Astrocyte of the cerebellum (primary cell): ENCODE results near the gene NUBP1.
"Not testable (repeated sequence)": the region's sequence is repeated elsewhere in the genome, so short reads cannot be mapped to it uniquely, and the experiment has no call there.

Source experiments
- DNase-seq: peaks from one replicate; pipeline ENCODE4 v3.0.0-alpha.2; 2011; ENCODE audit warnings: low read depth
- H3K4me3 ChIP-seq: 2 replicates; pipeline ENCODE4 v1.5.1; 2011; ENCODE audit warnings: mild to moderate bottlenecking, low read depth, low read length, moderate library complexity
- in situ Hi-C: cut with HindIII; loops from 2 replicates; pipeline ENCODE4 v1.10.0; 2017; ENCODE audit warnings: low sequenced_read_pairs
- TF ChIP-seq, protein P1 (sequence below): IDR thresholded peaks from 2 replicates; pipeline ENCODE4 v1.5.1; 2012; ENCODE audit warnings: low read length, low read depth, moderate library complexity, mild to moderate bottlenecking; ENCODE audit errors: missing control alignments

Gene NUBP1

DNA sequence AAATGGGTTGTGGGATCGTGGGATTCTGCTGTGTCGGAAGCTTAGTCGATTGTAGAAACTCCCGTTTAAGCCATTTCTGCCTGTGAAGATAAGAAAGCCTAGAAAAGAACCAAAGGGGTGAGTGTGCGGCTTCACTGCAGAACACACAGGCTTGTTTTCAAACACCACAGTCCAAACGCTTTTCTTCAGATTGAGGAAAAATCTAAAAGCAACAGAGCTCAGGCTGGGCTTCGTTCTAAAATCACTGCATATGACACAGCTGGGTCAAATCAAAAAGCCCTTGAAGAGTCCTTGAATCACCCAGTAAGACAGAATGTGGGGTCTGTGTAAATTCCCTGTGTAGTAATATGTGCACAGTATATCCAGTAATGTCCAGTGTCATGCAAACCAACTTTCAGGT, 25.7 kb downstream of the NUBP1 start:
- DNase-seq, result no peak
- in situ Hi-C loops, result no loop called here
- H3K4me3 ChIP-seq, result no peak overlapping the region
- TF ChIP-seq, protein P1, sequence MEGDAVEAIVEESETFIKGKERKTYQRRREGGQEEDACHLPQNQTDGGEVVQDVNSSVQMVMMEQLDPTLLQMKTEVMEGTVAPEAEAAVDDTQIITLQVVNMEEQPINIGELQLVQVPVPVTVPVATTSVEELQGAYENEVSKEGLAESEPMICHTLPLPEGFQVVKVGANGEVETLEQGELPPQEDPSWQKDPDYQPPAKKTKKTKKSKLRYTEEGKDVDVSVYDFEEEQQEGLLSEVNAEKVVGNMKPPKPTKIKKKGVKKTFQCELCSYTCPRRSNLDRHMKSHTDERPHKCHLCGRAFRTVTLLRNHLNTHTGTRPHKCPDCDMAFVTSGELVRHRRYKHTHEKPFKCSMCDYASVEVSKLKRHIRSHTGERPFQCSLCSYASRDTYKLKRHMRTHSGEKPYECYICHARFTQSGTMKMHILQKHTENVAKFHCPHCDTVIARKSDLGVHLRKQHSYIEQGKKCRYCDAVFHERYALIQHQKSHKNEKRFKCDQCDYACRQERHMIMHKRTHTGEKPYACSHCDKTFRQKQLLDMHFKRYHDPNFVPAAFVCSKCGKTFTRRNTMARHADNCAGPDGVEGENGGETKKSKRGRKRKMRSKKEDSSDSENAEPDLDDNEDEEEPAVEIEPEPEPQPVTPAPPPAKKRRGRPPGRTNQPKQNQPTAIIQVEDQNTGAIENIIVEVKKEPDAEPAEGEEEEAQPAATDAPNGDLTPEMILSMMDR, result no peak

DNA sequence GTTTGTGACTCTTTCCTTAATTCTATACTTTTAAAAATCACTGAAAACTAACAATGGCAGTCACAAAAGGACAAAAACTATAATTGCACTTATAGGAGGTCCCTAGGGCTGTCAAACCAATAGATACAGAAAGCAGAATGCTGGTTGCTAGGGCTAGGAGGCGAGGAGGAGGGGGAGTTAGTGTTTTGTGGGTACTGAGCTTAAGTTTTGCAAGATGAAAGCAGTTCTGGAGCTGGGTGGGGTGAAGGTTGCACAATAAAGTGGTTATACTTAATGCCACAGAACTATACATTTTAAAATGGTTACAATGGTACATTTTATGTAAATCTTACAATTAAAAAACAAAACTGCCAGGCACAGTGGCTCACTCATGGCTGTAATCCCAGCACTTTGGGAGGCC, 27.3 kb downstream of the NUBP1 start:
- no peak for DNase-seq
- H3K4me3 ChIP-seq, result no peak overlapping the region
- in situ Hi-C loops, result no loop called here
- TF ChIP-seq, protein P1, result no peak

DNA sequence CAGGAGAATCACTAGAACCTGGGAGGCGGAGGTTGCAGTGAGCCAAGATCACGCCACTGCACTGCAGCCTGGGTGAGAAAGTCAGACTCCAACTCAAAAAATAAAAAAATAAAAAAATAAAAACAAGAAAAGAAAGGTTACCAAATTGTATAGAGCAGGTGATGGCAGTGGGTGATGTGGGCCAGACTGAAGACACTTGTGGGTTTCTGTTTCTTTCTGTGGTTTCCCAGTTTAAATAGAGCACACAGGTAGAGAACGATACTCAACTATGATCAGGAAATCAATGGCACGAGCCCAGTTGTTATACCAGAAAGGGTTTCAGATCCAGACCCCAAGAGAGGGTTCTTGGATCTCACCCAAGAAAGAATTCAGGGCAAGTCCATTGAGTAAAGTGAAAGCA, 32.6 kb downstream of the NUBP1 start:
- TF ChIP-seq, protein P1, result no peak
- in situ Hi-C loops, result no loop called here
- H3K4me3 ChIP-seq, result no peak overlapping the region
- DNase-seq, result no peak

GRCh38 chr16:10776923-10777322, 33.3 kb downstream of the NUBP1 start:
- H3K4me3 ChIP-seq, in situ Hi-C loops, DNase-seq: not testable (repeated sequence)

DNA sequence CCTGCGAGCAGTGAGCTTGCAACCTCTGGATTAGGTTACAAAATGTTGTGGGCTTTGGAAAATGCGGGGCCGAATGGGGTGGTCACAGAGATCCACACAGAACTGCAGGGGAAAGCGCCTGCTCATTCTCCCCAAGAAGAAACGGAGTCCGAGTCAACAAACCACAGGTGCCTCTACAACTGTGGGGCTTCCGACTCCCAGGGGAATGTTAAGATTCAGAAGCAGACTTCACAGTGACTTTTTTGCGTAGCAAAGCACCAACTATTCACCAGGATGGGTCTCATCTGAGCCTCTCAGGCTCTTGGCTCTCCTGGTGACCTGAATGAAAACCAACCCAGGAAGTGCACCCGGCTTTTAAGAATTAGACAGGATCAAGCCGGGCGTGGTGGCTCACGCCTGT, 33.7 kb downstream of the NUBP1 start:
- no peak for DNase-seq
- in situ Hi-C loops, result no loop called here
- TF ChIP-seq, protein P1, result no peak
- no peak overlapping the region for H3K4me3 ChIP-seq

DNA sequence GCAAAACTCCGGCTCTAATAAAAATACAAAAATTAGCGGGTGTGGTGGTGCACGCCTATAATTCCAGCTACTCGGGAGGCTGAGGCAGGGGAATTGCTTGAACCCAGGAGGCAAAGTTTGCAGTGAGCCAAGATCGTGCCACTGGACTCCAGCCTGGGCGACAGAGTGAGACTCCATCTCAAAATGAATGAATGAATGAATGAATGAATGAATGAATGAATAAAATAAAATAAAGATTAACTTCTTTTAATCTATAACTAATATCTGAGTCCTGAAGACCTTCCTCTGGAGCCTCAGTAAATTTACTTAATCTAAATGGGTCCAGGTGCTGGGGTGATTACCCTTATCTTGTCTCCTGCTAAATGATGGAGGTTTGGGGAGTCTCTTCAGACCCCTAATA, 36.3 kb downstream of the NUBP1 start:
- DNase-seq, H3K4me3 ChIP-seq, in situ Hi-C loops: not testable (repeated sequence)

- TF ChIP-seq, protein P1, result no peak
- DNase-seq, result no peak
- in situ Hi-C loops, result no loop called here
- no peak overlapping the region for H3K4me3 ChIP-seq
These were observed 37.0 kb downstream of the NUBP1 start for GRCh38 chr16:10780628-10781027.

DNA sequence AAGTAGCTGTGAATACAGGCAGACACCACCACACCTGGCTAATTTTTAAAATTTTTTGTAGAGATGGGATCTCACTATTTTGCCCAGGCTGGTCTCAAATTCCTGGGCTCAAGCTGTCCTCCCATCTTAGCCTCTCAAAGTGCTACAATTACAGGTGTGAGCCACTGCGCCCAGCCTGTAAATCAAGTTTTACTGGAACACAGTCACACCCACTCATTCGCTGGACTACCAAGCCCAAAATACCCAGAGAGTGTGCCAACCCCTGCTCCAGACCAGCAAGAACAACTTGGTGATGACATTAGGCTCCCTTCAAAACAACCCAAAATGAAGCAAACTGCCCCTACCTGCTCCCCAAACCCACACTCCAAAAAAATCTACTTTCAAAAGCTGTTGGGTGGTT, 39.0 kb downstream of the NUBP1 start:
- DNase-seq, result no peak

More for the DNA sequence above, 39.0 kb downstream of the NUBP1 start:
- no peak overlapping the region for H3K4me3 ChIP-seq
- TF ChIP-seq, protein P1, result no peak
- in situ Hi-C loops, result no loop called here
